HG02981 (cell line): ENCODE results near the gene APCDD1.
"Not testable (repeated sequence)": the region's sequence is repeated elsewhere in the genome, so short reads cannot be mapped to it uniquely, and the experiment has no call there.

ENCODE experiments used
- ATAC-seq: cut with Tn5 transposase; IDR thresholded peaks from one replicate; pipeline ENCODE4 v1.9.1; 2021; ENCODE audit warnings: mild to moderate bottlenecking, moderate library complexity; ENCODE audit not compliant: unreplicated experiment

Gene APCDD1

GRCh38 chr18:10487154-10487553 is 32.7 kb downstream of the APCDD1 start:
- ATAC-seq, result no peak

- ATAC-seq, result no peak
Observed at GRCh38 chr18:10488017-10488416, 33.6 kb downstream of the APCDD1 start.

- peak; percentile 94 for ATAC-seq
Observed at GRCh38 chr18:10490401-10491165, 36.1 kb downstream of the APCDD1 start.

- no peak for ATAC-seq
Observed at GRCh38 chr18:10495936-10496335, 41.5 kb downstream of the APCDD1 start.

- no peak for ATAC-seq
Observed at GRCh38 chr18:10497206-10497749, 42.8 kb downstream of the APCDD1 start.

- ATAC-seq, result no peak
Observed at GRCh38 chr18:10499230-10499629, 44.8 kb downstream of the APCDD1 start.

GRCh38 chr18:10500038-10500437 is 45.6 kb downstream of the APCDD1 start:
- ATAC-seq, result no peak

- ATAC-seq, result no peak
Observed at GRCh38 chr18:10504723-10505122, 50.3 kb downstream of the APCDD1 start.

GRCh38 chr18:10505892-10506291 is 51.5 kb downstream of the APCDD1 start:
- ATAC-seq, result not testable (repeated sequence)

- no peak for ATAC-seq
Observed at GRCh38 chr18:10508591-10508990, 54.2 kb downstream of the APCDD1 start.

GRCh38 chr18:10511236-10511635 is 56.8 kb downstream of the APCDD1 start:
- ATAC-seq, result no peak

GRCh38 chr18:10514082-10514481 is 59.6 kb downstream of the APCDD1 start:
- ATAC-seq, result no peak

GRCh38 chr18:10514601-10515000 is 60.2 kb downstream of the APCDD1 start:
- ATAC-seq, result no peak

GRCh38 chr18:10515456-10515855 is 61.0 kb downstream of the APCDD1 start:
- ATAC-seq, result no peak

- no peak for ATAC-seq
Observed at GRCh38 chr18:10516078-10516477, 61.6 kb downstream of the APCDD1 start.

GRCh38 chr18:10518595-10519255 is 64.3 kb downstream of the APCDD1 start:
- ATAC-seq, result no peak

- ATAC-seq, result no peak
Observed at GRCh38 chr18:10519366-10519765, 64.9 kb downstream of the APCDD1 start.

- ATAC-seq, result peak; percentile 81
Observed at GRCh38 chr18:10519999-10520935, 65.8 kb downstream of the APCDD1 start.

GRCh38 chr18:10521566-10521965 is 67.1 kb downstream of the APCDD1 start:
- no peak for ATAC-seq

GRCh38 chr18:10522574-10522973 is 68.1 kb downstream of the APCDD1 start:
- no peak for ATAC-seq

- no peak for ATAC-seq
Observed at GRCh38 chr18:10523544-10523943, 69.1 kb downstream of the APCDD1 start.
